Middle frontal gyrus (tissue), 1 donor: ENCODE results near the gene CRYGD.
"Not testable (repeated sequence)": the region's sequence is repeated elsewhere in the genome, so short reads cannot be mapped to it uniquely, and the experiment has no call there.

Source experiments
- DNase-seq: peaks from one replicate; pipeline ENCODE4 v3.0.0-alpha.2; 2015; ENCODE audit warnings: low spot score; ENCODE audit errors: extremely low spot score

CRYGD gene

GRCh38 chr2:208124013-208124715 lies at the start of gene CRYGD:
CRYGD (minus strand) TSS chr2:208124524; CDS start chr2:208124473, 51 bp downstream.
- not testable (repeated sequence) for DNase-seq

- no peak for DNase-seq
Measured at GRCh38 chr2:208172125-208172524, 47.8 kb upstream of the CRYGD start.

- no peak for DNase-seq
Measured at GRCh38 chr2:208164951-208165755, 40.8 kb upstream of the CRYGD start.

GRCh38 chr2:208163489-208163888 lies 39.2 kb upstream of the CRYGD start, which contains the start of gene CRYGA:
CRYGA (minus strand) TSS chr2:208163589; CDS start chr2:208163556, 33 bp downstream.
- no peak for DNase-seq

- no peak for DNase-seq
Measured at GRCh38 chr2:208156439-208156838, 32.1 kb upstream of the CRYGD start.

GRCh38 chr2:208153156-208153555 lies 28.8 kb upstream of the CRYGD start:
- no peak for DNase-seq

- no peak for DNase-seq
Measured at GRCh38 chr2:208150956-208151355, 26.6 kb upstream of the CRYGD start.

GRCh38 chr2:208150094-208150493 lies 25.8 kb upstream of the CRYGD start:
- DNase-seq: no peak

- no peak for DNase-seq
Measured at GRCh38 chr2:208148803-208149202, 24.5 kb upstream of the CRYGD start.

GRCh38 chr2:208147759-208148158 lies 23.4 kb upstream of the CRYGD start:
- no peak for DNase-seq

GRCh38 chr2:208147008-208147407 lies 22.7 kb upstream of the CRYGD start:
- no peak for DNase-seq

- DNase-seq: no peak
Measured at GRCh38 chr2:208146006-208146405, 21.7 kb upstream of the CRYGD start, which contains the start of gene CRYGB. CRYGB (minus strand) TSS chr2:208146158; CDS start chr2:208146120, 38 bp downstream.

- DNase-seq: no peak
Measured at GRCh38 chr2:208142925-208143799, 18.8 kb upstream of the CRYGD start.

GRCh38 chr2:208142240-208142924 lies 18.1 kb upstream of the CRYGD start:
- no peak for DNase-seq

- no peak for DNase-seq
Measured at GRCh38 chr2:208139447-208139846, 15.1 kb upstream of the CRYGD start.

- DNase-seq: not testable (repeated sequence)
Measured at GRCh38 chr2:208138334-208138733, 14.0 kb upstream of the CRYGD start.

- no peak for DNase-seq
Measured at GRCh38 chr2:208136716-208137094, 12.4 kb upstream of the CRYGD start.

GRCh38 chr2:208135794-208136715 lies 11.7 kb upstream of the CRYGD start:
- no peak for DNase-seq

GRCh38 chr2:208134928-208135586 lies 10.7 kb upstream of the CRYGD start:
- DNase-seq: no peak
